Measurements from ENCODE around the gene MYO1D. TPM values are rescaled to one million over a fixed set of nuclear protein-coding genes. Genes with fewer than 3 reads are reported as not detected.

Gene MYO1D
- total RNA-seq, 1 experiment from 2014 or later, result 29.9 TPM

DNA sequence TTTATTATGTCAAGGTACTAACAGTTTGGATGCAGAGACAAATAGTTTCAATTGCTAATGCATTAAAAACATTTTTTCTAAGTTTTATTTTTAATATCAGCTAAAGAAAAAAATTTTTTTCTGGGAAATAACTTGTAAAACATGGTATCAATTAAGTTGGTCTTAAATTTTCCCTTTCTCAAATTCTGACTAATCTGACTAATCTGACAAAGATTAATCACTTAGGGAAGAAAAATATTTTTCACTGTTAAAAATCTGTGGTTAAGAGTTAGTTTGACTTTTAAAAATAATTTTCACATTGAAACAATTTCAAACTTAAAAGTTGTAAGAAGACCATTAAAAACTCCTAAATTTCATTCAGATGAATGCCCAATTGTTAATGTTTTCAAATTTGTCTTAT, 74.6 kb downstream of the MYO1D start:
- POLR2A ChIA-PET, result no interaction called here
- CTCF ChIA-PET, result interaction anchor here (1.7 kb wide), 1 partner anchor 75 kb away, joined by 7 read pairs; the partner anchor contains the start of gene MYO1D
- Mint-ChIP-seq H3K27me3 (ENCODE audit: low read depth) (no peaks in the 10 kb centered on the region), H3K4me1 (peaks cover 13% of the 10 kb centered on the region), H3K4me3 (no peak overlapping the region), H3K27ac (no peak overlapping the region), H3K36me3 (no peaks in the 10 kb centered on the region), H3K9me3 (no peaks in the 10 kb centered on the region)
- ATAC-seq, result no peak
- TF ChIP-seq ZNF416 (CRISPR knock-in tag; IDR thresholded peaks at IDR 0.05) (no peak), HMGA2 (CRISPR knock-in tag; IDR thresholded peaks at IDR 0.05) (no peak), RORB (CRISPR knock-in tag; IDR thresholded peaks at IDR 0.05) (no peak), CBFB (CRISPR knock-in tag; IDR thresholded peaks at IDR 0.05; ENCODE audit: low read depth) (no peak), ZNF219 (CRISPR knock-in tag; IDR thresholded peaks at IDR 0.05; ENCODE audit: borderline replicate concordance) (no peak)
- TF ChIP-seq, protein P1, sequence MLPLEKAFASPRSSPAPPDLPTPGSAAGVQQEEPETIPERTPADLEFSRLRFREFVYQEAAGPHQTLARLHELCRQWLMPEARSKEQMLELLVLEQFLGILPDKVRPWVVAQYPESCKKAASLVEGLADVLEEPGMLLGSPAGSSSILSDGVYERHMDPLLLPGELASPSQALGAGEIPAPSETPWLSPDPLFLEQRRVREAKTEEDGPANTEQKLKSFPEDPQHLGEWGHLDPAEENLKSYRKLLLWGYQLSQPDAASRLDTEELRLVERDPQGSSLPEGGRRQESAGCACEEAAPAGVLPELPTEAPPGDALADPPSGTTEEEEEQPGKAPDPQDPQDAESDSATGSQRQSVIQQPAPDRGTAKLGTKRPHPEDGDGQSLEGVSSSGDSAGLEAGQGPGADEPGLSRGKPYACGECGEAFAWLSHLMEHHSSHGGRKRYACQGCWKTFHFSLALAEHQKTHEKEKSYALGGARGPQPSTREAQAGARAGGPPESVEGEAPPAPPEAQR (CRISPR knock-in tag; IDR thresholded peaks at IDR 0.05), result no peak
- TF ChIP-seq, protein P2, sequence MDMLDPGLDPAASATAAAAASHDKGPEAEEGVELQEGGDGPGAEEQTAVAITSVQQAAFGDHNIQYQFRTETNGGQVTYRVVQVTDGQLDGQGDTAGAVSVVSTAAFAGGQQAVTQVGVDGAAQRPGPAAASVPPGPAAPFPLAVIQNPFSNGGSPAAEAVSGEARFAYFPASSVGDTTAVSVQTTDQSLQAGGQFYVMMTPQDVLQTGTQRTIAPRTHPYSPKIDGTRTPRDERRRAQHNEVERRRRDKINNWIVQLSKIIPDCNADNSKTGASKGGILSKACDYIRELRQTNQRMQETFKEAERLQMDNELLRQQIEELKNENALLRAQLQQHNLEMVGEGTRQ (CRISPR knock-in tag; IDR thresholded peaks at IDR 0.05), result no peak
- TF ChIP-seq, protein P3, sequence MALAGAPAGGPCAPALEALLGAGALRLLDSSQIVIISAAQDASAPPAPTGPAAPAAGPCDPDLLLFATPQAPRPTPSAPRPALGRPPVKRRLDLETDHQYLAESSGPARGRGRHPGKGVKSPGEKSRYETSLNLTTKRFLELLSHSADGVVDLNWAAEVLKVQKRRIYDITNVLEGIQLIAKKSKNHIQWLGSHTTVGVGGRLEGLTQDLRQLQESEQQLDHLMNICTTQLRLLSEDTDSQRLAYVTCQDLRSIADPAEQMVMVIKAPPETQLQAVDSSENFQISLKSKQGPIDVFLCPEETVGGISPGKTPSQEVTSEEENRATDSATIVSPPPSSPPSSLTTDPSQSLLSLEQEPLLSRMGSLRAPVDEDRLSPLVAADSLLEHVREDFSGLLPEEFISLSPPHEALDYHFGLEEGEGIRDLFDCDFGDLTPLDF (CRISPR knock-in tag; IDR thresholded peaks at IDR 0.05), result no peak
- TF ChIP-seq, protein P4, sequence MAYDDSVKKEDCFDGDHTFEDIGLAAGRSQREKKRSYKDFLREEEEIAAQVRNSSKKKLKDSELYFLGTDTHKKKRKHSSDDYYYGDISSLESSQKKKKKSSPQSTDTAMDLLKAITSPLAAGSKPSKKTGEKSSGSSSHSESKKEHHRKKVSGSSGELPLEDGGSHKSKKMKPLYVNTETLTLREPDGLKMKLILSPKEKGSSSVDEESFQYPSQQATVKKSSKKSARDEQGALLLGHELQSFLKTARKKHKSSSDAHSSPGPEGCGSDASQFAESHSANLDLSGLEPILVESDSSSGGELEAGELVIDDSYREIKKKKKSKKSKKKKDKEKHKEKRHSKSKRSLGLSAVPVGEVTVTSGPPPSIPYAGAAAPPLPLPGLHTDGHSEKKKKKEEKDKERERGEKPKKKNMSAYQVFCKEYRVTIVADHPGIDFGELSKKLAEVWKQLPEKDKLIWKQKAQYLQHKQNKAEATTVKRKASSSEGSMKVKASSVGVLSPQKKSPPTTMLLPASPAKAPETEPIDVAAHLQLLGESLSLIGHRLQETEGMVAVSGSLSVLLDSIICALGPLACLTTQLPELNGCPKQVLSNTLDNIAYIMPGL (CRISPR knock-in tag; IDR thresholded peaks at IDR 0.05), result no peak
- DNase-seq (ENCODE audit: low spot score), result no peak

DNA sequence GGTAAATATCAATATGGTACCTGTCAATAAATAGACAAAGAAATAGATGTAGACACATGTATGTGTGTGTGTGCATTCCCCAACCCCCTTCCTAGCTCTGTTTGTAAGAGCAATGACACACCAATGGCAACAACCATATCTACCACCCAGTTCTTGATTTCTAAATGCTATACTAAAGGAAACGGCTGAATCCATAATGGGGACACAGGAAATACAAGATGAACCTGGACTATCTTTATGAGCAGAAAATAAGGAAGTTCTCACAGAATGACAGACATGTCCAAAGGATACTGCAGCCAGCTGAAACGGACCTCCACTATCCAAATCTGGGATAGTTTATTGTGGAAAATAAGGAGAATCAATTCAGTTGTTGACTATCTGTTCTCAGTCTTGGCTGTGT, 75.3 kb downstream of the MYO1D start:
- no peaks in the 10 kb centered on the region for H3K36me3 Mint-ChIP-seq
- no peaks in the 10 kb centered on the region for H3K9me3 Mint-ChIP-seq
- H3K27ac Mint-ChIP-seq, result no peak overlapping the region
- H3K4me3 Mint-ChIP-seq, result no peak overlapping the region
- H3K4me1 Mint-ChIP-seq, result peaks cover 13% of the 10 kb centered on the region
- ATAC-seq (no peak), DNase-seq (ENCODE audit: low spot score) (no peak)
- H3K27me3 Mint-ChIP-seq (ENCODE audit: low read depth), result no peaks in the 10 kb centered on the region
- ChIA-PET CTCF (interaction anchor here (1.2 to 1.6 kb wide), 2 partner anchors 18 to 140 kb away, joined by 3 to 5 read pairs; no protein-coding TSS in a partner anchor), POLR2A (no interaction called here)
- TF ChIP-seq, protein P2 (CRISPR knock-in tag; IDR thresholded peaks at IDR 0.05), result no peak
- no peak for TF ChIP-seq TCF7 (CRISPR knock-in tag; IDR thresholded peaks at IDR 0.05; ENCODE audit: low read depth)
- TF ChIP-seq, protein P5, sequence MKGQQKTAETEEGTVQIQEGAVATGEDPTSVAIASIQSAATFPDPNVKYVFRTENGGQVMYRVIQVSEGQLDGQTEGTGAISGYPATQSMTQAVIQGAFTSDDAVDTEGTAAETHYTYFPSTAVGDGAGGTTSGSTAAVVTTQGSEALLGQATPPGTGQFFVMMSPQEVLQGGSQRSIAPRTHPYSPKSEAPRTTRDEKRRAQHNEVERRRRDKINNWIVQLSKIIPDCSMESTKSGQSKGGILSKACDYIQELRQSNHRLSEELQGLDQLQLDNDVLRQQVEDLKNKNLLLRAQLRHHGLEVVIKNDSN (CRISPR knock-in tag; IDR thresholded peaks at IDR 0.05), result no peak
- TF ChIP-seq, protein P3 (CRISPR knock-in tag; IDR thresholded peaks at IDR 0.05), result no peak
- TF ChIP-seq, protein P6, sequence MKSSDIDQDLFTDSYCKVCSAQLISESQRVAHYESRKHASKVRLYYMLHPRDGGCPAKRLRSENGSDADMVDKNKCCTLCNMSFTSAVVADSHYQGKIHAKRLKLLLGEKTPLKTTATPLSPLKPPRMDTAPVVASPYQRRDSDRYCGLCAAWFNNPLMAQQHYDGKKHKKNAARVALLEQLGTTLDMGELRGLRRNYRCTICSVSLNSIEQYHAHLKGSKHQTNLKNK (CRISPR knock-in tag; IDR thresholded peaks at IDR 0.05), result no peak
- no peak for TF ChIP-seq GRHL2 (CRISPR knock-in tag; IDR thresholded peaks at IDR 0.05; ENCODE audit: insufficient replicate concordance, severe bottlenecking)
- TF ChIP-seq ZNF121 (CRISPR knock-in tag; IDR thresholded peaks at IDR 0.05), result no peak
- no peak for TF ChIP-seq ZNF317 (CRISPR knock-in tag; IDR thresholded peaks at IDR 0.05; ENCODE audit: borderline replicate concordance, low read depth)
- TF ChIP-seq, protein P7, sequence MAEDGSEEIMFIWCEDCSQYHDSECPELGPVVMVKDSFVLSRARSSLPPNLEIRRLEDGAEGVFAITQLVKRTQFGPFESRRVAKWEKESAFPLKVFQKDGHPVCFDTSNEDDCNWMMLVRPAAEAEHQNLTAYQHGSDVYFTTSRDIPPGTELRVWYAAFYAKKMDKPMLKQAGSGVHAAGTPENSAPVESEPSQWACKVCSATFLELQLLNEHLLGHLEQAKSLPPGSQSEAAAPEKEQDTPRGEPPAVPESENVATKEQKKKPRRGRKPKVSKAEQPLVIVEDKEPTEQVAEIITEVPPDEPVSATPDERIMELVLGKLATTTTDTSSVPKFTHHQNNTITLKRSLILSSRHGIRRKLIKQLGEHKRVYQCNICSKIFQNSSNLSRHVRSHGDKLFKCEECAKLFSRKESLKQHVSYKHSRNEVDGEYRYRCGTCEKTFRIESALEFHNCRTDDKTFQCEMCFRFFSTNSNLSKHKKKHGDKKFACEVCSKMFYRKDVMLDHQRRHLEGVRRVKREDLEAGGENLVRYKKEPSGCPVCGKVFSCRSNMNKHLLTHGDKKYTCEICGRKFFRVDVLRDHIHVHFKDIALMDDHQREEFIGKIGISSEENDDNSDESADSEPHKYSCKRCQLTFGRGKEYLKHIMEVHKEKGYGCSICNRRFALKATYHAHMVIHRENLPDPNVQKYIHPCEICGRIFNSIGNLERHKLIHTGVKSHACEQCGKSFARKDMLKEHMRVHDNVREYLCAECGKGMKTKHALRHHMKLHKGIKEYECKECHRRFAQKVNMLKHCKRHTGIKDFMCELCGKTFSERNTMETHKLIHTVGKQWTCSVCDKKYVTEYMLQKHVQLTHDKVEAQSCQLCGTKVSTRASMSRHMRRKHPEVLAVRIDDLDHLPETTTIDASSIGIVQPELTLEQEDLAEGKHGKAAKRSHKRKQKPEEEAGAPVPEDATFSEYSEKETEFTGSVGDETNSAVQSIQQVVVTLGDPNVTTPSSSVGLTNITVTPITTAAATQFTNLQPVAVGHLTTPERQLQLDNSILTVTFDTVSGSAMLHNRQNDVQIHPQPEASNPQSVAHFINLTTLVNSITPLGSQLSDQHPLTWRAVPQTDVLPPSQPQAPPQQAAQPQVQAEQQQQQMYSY (CRISPR knock-in tag; IDR thresholded peaks at IDR 0.05), result no peak
- TF ChIP-seq, protein P8, sequence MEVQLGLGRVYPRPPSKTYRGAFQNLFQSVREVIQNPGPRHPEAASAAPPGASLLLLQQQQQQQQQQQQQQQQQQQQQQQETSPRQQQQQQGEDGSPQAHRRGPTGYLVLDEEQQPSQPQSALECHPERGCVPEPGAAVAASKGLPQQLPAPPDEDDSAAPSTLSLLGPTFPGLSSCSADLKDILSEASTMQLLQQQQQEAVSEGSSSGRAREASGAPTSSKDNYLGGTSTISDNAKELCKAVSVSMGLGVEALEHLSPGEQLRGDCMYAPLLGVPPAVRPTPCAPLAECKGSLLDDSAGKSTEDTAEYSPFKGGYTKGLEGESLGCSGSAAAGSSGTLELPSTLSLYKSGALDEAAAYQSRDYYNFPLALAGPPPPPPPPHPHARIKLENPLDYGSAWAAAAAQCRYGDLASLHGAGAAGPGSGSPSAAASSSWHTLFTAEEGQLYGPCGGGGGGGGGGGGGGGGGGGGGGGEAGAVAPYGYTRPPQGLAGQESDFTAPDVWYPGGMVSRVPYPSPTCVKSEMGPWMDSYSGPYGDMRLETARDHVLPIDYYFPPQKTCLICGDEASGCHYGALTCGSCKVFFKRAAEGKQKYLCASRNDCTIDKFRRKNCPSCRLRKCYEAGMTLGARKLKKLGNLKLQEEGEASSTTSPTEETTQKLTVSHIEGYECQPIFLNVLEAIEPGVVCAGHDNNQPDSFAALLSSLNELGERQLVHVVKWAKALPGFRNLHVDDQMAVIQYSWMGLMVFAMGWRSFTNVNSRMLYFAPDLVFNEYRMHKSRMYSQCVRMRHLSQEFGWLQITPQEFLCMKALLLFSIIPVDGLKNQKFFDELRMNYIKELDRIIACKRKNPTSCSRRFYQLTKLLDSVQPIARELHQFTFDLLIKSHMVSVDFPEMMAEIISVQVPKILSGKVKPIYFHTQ (CRISPR knock-in tag; IDR thresholded peaks at IDR 0.05), result no peak
- no peak for TF ChIP-seq ZNF219 (CRISPR knock-in tag; IDR thresholded peaks at IDR 0.05; ENCODE audit: borderline replicate concordance)
